Progenitor cell of endocrine pancreas (in vitro differentiated cells): Measurements from ENCODE around the gene PKMYT1. TPM values are rescaled to one million over a fixed set of nuclear protein-coding genes. Genes with fewer than 3 reads are reported as not detected.

Experiments
- DNase-seq: peaks from one replicate; pipeline ENCODE4 v3.0.0; 2021; ENCODE audit warnings: low spot score; ENCODE audit not compliant: unreplicated experiment
- H3K27ac Mint-ChIP-seq: 2 replicates; pipeline ENCODE4 v1.8.0; 2021; ENCODE audit warnings: mild to moderate bottlenecking, moderate library complexity, mixed read lengths
- H3K27me3 Mint-ChIP-seq: 2 replicates; pipeline ENCODE4 v1.8.0; 2021; ENCODE audit warnings: mixed read lengths
- H3K36me3 Mint-ChIP-seq: 2 replicates; pipeline ENCODE4 v1.8.0; 2022; ENCODE audit warnings: mixed read lengths; ENCODE audit not compliant: insufficient read depth
- H3K4me1 Mint-ChIP-seq: 2 replicates; pipeline ENCODE4 v1.8.0; 2021; ENCODE audit warnings: low read depth, mixed read lengths
- H3K4me3 Mint-ChIP-seq: 2 replicates; pipeline ENCODE4 v1.8.0; 2021; ENCODE audit warnings: low read depth, mild to moderate bottlenecking, moderate library complexity, mixed read lengths
- H3K9me3 Mint-ChIP-seq: 2 replicates; pipeline ENCODE4 v1.8.0; 2021; ENCODE audit warnings: low read depth, mixed read lengths
- CTCF ChIP-seq: fragments of 200-600 bp; sonication (generic); IDR thresholded peaks from one replicate; pipeline ENCODE4 v1.5.0; 2021; ENCODE audit warnings: antibody characterized with exemption, mild to moderate bottlenecking; ENCODE audit not compliant: unreplicated experiment
- total RNA-seq: library from RNA; stranded (reverse); gene quantifications from 2 replicates; pipeline ENCODE4 v1.2.1, GENCODE V29; 2021

PKMYT1 gene
- total RNA-seq, 1 donor from 2014 or later: 36.5 TPM

GRCh38 chr16:3020247-3020603, 40.0 kb upstream of the PKMYT1 start, which contains the start of gene TNFRSF12A:
Gene TNFRSF12A (plus strand): TSS chr16:3020368. CDS start chr16:3020398, 30 bp downstream.
- Mint-ChIP-seq H3K27me3 (no peaks in the 10 kb centered on the region), H3K27ac (peak within 1 kb of the TSS; percentile 99), H3K4me3 (peak within 1 kb of the TSS; percentile 91), H3K4me1 (peaks cover 46% of the 10 kb centered on the region), H3K36me3 (peaks cover 6% of the 10 kb centered on the region), H3K9me3 (no peaks in the 10 kb centered on the region)
- no peak for TF ChIP-seq CTCF
- peak; percentile 59 for DNase-seq

- TF ChIP-seq CTCF: no peak
- Mint-ChIP-seq H3K36me3 (peaks cover 11% of the 10 kb centered on the region), H3K27me3 (no peaks in the 10 kb centered on the region), H3K4me1 (peaks cover 51% of the 10 kb centered on the region), H3K4me3 (peak overlapping the region; percentile 91), H3K9me3 (no peaks in the 10 kb centered on the region), H3K27ac (peak overlapping the region; percentile 99)
- no peak for DNase-seq
Observed at GRCh38 chr16:3019594-3020246, 39.5 kb upstream of the PKMYT1 start.

DNA sequence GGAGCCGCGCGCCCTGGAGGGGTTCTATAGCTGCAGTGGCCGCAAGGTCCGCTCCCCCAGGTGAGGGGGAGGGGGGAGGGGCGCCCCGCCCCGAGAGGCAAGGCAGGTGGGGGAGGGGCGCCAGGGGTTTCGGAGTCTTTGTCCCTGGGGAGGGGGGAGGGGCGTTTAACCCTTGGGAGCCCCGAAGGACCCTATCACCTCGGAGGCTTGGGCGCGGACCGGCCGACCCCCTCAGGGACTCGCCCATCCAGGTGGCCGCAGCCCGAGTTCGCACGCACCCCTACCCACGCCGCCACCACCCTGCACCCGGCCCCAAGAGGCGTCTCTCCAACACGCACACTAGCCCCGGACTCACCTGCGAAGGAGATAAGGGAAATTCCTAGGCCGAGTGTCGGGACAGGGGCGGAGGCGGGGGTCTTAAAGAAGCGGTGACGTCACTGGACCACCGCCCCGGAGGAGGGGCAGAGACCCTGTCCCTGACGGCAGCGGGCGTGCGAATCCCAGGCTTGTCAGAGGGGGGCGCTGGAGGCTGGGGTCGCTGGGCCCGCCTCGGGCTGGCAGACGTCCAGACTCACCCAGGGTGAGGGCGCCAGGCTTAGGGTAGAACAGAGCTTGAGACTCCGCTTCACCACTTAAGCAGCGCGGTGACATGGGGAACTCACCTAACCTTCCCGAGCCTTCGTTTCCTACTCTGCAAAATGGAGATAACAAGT, 37.7 kb upstream of the PKMYT1 start, which contains the start of gene CLDN6:
Gene CLDN6, minus strand, starts transcription at position 390 of the 713 bp plus-strand sequence. CDS start 2,162 bp downstream, outside the sequence.
- Mint-ChIP-seq H3K27ac (peak within 1 kb of the TSS; percentile 98), H3K9me3 (no peaks in the 10 kb centered on the region), H3K27me3 (no peaks in the 10 kb centered on the region), H3K36me3 (peaks cover 13% of the 10 kb centered on the region), H3K4me1 (peaks cover 56% of the 10 kb centered on the region), H3K4me3 (peak within 1 kb of the TSS; percentile 93)
- peak; percentile 82 for TF ChIP-seq CTCF
- peak; percentile 97 for DNase-seq

- peak overlapping the region; percentile 93 for H3K4me3 Mint-ChIP-seq
- H3K9me3 Mint-ChIP-seq: no peaks in the 10 kb centered on the region
- no peaks in the 10 kb centered on the region for H3K27me3 Mint-ChIP-seq
- no peak for DNase-seq
- H3K36me3 Mint-ChIP-seq: peaks cover 13% of the 10 kb centered on the region
- TF ChIP-seq CTCF: no peak
- H3K27ac Mint-ChIP-seq: peak overlapping the region; percentile 98
- H3K4me1 Mint-ChIP-seq: peaks cover 55% of the 10 kb centered on the region
Observed at GRCh38 chr16:3017344-3017743, 37.1 kb upstream of the PKMYT1 start.

DNA sequence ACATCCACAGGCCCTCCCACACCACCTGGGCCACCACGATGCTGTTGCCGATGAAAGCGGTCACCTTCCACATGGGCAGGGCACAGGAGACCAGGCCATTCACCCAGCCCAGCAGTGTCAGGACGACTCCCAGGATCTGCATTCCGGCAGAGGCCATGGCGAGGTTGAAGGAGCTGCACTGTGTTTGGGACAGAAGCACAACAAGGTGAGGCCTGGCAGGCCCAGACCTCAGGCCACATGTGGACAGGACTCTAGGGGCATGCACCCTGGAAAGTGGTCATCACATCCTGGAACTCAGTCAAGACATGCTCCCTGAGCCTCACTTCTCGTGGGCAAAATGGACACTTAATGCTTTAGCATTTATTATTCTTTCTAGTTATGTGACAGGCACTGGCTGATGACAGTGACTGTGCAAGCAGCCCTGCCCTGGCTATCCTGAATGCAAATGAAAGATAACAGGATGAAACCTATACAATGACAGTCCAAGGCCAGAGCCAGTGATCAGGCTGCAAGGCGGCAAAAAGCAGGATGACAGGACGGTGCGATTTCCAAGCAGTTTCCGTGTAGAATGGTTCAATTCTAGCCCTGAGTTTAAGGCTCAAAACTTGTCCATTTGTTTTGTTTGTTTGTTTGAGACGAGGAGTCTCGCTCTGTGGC, 35.7 kb upstream of the PKMYT1 start:
- Mint-ChIP-seq H3K36me3 (peaks cover 13% of the 10 kb centered on the region), H3K4me3 (peak overlapping the region; percentile 93), H3K4me1 (peaks cover 53% of the 10 kb centered on the region), H3K27ac (peak overlapping the region; percentile 97), H3K9me3 (no peaks in the 10 kb centered on the region), H3K27me3 (no peaks in the 10 kb centered on the region)
- no peak for TF ChIP-seq CTCF
- DNase-seq: no peak
